Lower leg skin (tissue), 4 donors: ENCODE results near the gene ACTRT2. TPM values are rescaled to one million over a fixed set of nuclear protein-coding genes. Genes with fewer than 3 reads are reported as not detected.
A peak's percentile ranks its signal among the peaks of the same experiment; 100 is the strongest.

ENCODE experiments used
- DNase-seq, 2 donors: peaks; one replicate each; pipeline ENCODE4 v3.0.0-alpha.2; 2019; ENCODE audit warnings: low spot score in 2 of 2
- H3K4me3 ChIP-seq: fragments of 200-600 bp; sonication (generic); 2 replicates; pipeline ENCODE4 v1.5.1; 2017; ENCODE audit warnings: mild to moderate bottlenecking, low read depth; ENCODE audit not compliant: poor library complexity, severe bottlenecking
- CTCF ChIP-seq, 3 donors: fragments of 450-650 bp; IDR thresholded peaks; one replicate each; pipeline ENCODE4 v1.5.1; 2016; ENCODE audit warnings: antibody characterized with exemption in 3 of 3, mild to moderate bottlenecking in 3 of 3, moderate library complexity in 2 of 3
- POLR2A ChIP-seq, 2 donors: fragments of 450-650 bp; IDR thresholded peaks; one replicate each; pipeline ENCODE4 v1.6.1; 2016 to 2017; ENCODE audit warnings: antibody characterized with exemption in 2 of 2, mild to moderate bottlenecking in 1 of 2, moderate library complexity in 1 of 2
- WGBS, 2 donors: methylation state at CpG; one replicate each; pipeline ENCODE4 v1.1.5; 2018; 5-methylcytosine and 5-hydroxymethylcytosine counted together
- intact Hi-C: fragments of 100-400 bp; cut with DNase I; formaldehyde crosslinking; loops from one replicate; pipeline ENCODE4 v1.15.0; 2023; ENCODE audit warnings: low total_unique reads
- total RNA-seq, 4 donors: library from RNA; depleted of rRNA; stranded (reverse); fragments of >200 nt; gene quantifications; one replicate each; pipeline ENCODE4 v1.1.0, GENCODE V29; 2016

ACTRT2 gene
- total RNA-seq, 4 donors from 2014 or later = not detected

- DNase-seq = peak in 1 of 2 donors; percentile 75
- 81 to 85% methylated on average over 21 of the region's 21 CpGs for WGBS, 2 donors
- no peak overlapping the region for H3K4me3 ChIP-seq
- TF ChIP-seq CTCF (IDR thresholded peaks at IDR 0.05) (no peak), POLR2A (IDR thresholded peaks at IDR 0.05) (no peak)
- intact Hi-C loops = no loop called here
Measured at GRCh38 chr1:3032371-3033039, 11.2 kb downstream of the ACTRT2 start.

GRCh38 chr1:3033040-3033789 is 11.9 kb downstream of the ACTRT2 start:
- no peak for TF ChIP-seq CTCF (IDR thresholded peaks at IDR 0.05)
- TF ChIP-seq POLR2A (IDR thresholded peaks at IDR 0.05) = no peak
- 76 to 79% methylated on average over 23 to 25 of the region's 25 CpGs for WGBS, 2 donors
- intact Hi-C loops = no loop called here
- no peak overlapping the region for H3K4me3 ChIP-seq
- DNase-seq = peak in 1 of 2 donors; percentile 46

- peak in 1 of 2 donors; percentile 39 for DNase-seq
- no peak overlapping the region for H3K4me3 ChIP-seq
- intact Hi-C loops = no loop called here
- TF ChIP-seq CTCF (IDR thresholded peaks at IDR 0.05) (no peak), POLR2A (IDR thresholded peaks at IDR 0.05) (no peak)
- 37 to 52% methylated on average over 4 of the region's 4 CpGs for WGBS, 2 donors
Measured at GRCh38 chr1:3033790-3034090, 12.5 kb downstream of the ACTRT2 start.

- WGBS, 2 donors = 69 to 82% methylated on average over 7 of the region's 7 CpGs
Measured at GRCh38 chr1:3034162-3034561, 12.9 kb downstream of the ACTRT2 start.

GRCh38 chr1:3034728-3035562 is 13.7 kb downstream of the ACTRT2 start:
- intact Hi-C loops = no loop called here
- no peak overlapping the region for H3K4me3 ChIP-seq
- DNase-seq = peak in 1 of 2 donors; percentile 69
- WGBS, 2 donors = 77 to 83% methylated on average over 14 of the region's 14 CpGs
- TF ChIP-seq CTCF (IDR thresholded peaks at IDR 0.05) = no peak
- TF ChIP-seq POLR2A (IDR thresholded peaks at IDR 0.05) = no peak

More at GRCh38 chr1:3034162-3034561, 12.9 kb downstream of the ACTRT2 start:
- no peak overlapping the region for H3K4me3 ChIP-seq
- intact Hi-C loops = no loop called here
- DNase-seq = peak in 1 of 2 donors; percentile 76
- TF ChIP-seq CTCF (IDR thresholded peaks at IDR 0.05) = no peak
- TF ChIP-seq POLR2A (IDR thresholded peaks at IDR 0.05) = no peak
